SK-N-MC (cell line): ENCODE measurements around the gene CTCFL.

ENCODE experiments used
- DNase-seq: peaks from one replicate; pipeline ENCODE4 v3.0.0-alpha.2; 2011; ENCODE audit warnings: low read depth, low spot score
- H3K27ac ChIP-seq: fragments of 200-600 bp; sonication (generic); 2 replicates; pipeline ENCODE4 v1.5.1; 2016; ENCODE audit warnings: mixed run types
- H3K36me3 ChIP-seq: fragments of 200-600 bp; sonication (generic); 2 replicates; pipeline ENCODE4 v1.6.1; 2017; ENCODE audit warnings: antibody characterized with exemption, low read length, mixed read lengths; ENCODE audit not compliant: insufficient read depth
- H3K4me3 ChIP-seq: fragments of 200-600 bp; sonication (generic); 2 replicates; pipeline ENCODE4 v1.5.1; 2016
- H3K9ac ChIP-seq: fragments of 200-600 bp; sonication (generic); 2 replicates; pipeline ENCODE4 v1.8.0; 2017; ENCODE audit warnings: mixed run types, mixed read lengths; ENCODE audit not compliant: insufficient read length
- H3K9me3 ChIP-seq: fragments of 200-600 bp; sonication (generic); 2 replicates; pipeline ENCODE4 v1.6.1; 2017; ENCODE audit warnings: low read depth, mild to moderate bottlenecking, antibody characterized with exemption, low read length, moderate library complexity, mixed read lengths
- EZH2 ChIP-seq: fragments of 200-600 bp; sonication (generic); IDR thresholded peaks from one replicate; pipeline ENCODE4 v1.6.1; 2017; ENCODE audit warnings: antibody characterized with exemption
- FOXP2 ChIP-seq: optimal IDR thresholded peaks from 2 replicates; pipeline ENCODE3; 2011; ENCODE audit warnings: mild to moderate bottlenecking, moderate library complexity; ENCODE audit not compliant: insufficient read depth; ENCODE audit errors: extremely low read length, control extremely low read depth
- POLR2AphosphoS5 ChIP-seq: IDR thresholded peaks from 2 replicates; pipeline ENCODE4 v1.6.1; 2012; ENCODE audit warnings: mild to moderate bottlenecking, low read depth, low read length, borderline replicate concordance

Gene CTCFL

DNA sequence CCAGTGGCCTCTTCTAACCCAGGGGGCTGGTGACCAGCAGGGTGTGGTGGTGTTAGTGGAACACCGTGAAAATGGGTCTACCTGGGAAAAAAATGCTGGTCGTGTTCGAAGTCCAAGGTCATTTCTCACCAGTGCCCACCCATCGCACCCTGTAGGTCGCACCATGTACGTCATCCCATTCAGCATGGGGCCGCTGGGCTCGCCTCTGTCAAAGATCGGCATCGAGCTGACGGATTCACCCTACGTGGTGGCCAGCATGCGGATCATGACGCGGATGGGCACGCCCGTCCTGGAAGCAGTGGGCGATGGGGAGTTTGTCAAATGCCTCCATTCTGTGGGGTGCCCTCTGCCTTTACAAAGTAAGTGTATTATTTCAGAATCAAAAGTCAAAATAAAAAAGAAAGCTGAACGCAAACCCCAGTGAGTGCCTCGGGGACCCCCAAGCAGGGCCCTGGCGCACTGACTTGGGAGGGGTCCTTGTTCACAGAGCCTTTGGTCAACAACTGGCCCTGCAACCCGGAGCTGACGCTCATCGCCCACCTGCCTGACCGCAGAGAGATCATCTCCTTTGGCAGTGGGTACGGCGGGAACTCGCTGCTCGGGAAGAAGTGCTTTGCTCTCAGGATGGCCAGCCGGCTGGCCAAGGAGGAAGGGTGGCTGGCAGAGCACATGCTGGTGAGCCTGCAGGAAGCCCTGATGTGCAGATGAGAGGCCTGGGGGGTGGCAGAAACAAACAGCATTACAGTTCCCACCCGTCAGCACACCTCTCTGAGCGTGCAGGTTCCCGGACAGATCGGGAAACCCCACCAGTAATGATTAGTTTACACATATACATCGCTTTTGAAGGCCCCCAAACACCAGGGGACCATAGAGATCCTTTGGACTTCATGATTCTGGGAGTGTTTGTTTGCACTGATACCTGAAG, 37.9 kb upstream of the CTCFL start:
- TF ChIP-seq EZH2, result no peak
- no peak for TF ChIP-seq FOXP2
- no peak for TF ChIP-seq POLR2AphosphoS5
- H3K9ac ChIP-seq, result no peak overlapping the region
- no peak overlapping the region for H3K27ac ChIP-seq
- no peak for DNase-seq
- no peaks in the 10 kb centered on the region for H3K9me3 ChIP-seq
- H3K36me3 ChIP-seq, result no peaks in the 10 kb centered on the region
- no peak overlapping the region for H3K4me3 ChIP-seq

DNA sequence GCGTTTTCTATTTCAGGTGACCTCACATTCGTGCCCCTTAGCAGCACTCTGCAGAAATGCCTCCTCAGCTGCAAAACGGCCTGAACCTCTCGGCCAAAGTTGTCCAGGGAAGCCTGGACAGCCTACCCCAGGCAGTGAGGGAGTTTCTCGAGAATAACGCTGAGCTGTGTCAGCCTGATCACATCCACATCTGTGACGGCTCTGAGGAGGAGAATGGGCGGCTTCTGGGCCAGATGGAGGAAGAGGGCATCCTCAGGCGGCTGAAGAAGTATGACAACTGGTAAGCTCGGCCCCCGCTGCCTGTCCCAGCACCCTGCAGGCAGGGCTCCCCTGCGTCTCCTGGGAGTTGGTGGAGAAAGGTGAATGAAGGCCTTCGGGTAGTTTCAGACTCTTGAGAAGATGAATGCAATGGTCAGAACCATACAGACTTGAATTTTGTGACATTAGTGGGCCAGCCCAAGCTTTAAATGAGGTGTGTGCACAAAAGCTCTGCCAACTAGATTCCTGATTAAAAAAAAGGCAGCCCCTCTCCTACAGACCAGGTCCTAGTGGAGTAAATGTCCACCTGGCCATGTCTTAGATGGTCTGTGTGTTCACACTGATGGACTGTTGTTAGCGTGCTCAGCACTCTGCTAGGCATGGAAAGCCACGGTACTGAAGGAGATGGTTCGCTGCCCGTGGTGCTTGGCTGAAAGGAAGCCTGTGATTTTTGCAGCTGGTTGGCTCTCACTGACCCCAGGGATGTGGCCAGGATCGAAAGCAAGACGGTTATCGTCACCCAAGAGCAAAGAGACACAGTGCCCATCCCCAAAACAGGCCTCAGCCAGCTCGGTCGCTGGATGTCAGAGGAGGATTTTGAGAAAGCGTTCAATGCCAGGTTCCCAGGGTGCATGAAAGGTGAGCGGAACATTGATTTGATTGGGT, 36.7 kb upstream of the CTCFL start:
- DNase-seq, result no peak

GRCh38 chr20:57560554-57561355, 35.8 kb upstream of the CTCFL start, which contains the start of gene PCK1:
Gene PCK1, plus strand, starts transcription at chr20:57561110. Its CDS starts 302 bp downstream, at chr20:57561412.
- no peaks in the 10 kb centered on the region for H3K9me3 ChIP-seq
- H3K27ac ChIP-seq, result no peak within 1 kb of the TSS
- no peak within 1 kb of the TSS for H3K9ac ChIP-seq
- no peak within 1 kb of the TSS for H3K4me3 ChIP-seq
- H3K36me3 ChIP-seq, result no peaks in the 10 kb centered on the region
- TF ChIP-seq EZH2 (no peak), FOXP2 (no peak), POLR2AphosphoS5 (no peak)
- DNase-seq, result no peak

More for the DNA sequence above, 36.7 kb upstream of the CTCFL start:
- TF ChIP-seq FOXP2 (no peak), EZH2 (no peak), POLR2AphosphoS5 (no peak)
- Histone ChIP-seq H3K9ac (no peak overlapping the region), H3K4me3 (no peak overlapping the region), H3K9me3 (no peaks in the 10 kb centered on the region), H3K27ac (no peak overlapping the region), H3K36me3 (no peaks in the 10 kb centered on the region)

GRCh38 chr20:57559658-57560553, 35.0 kb upstream of the CTCFL start:
- H3K27ac ChIP-seq, result no peak overlapping the region
- no peaks in the 10 kb centered on the region for H3K36me3 ChIP-seq
- no peak for TF ChIP-seq FOXP2
- no peak for TF ChIP-seq POLR2AphosphoS5
- H3K9ac ChIP-seq, result no peak overlapping the region
- DNase-seq, result no peak
- no peak overlapping the region for H3K4me3 ChIP-seq
- H3K9me3 ChIP-seq, result no peaks in the 10 kb centered on the region

DNA sequence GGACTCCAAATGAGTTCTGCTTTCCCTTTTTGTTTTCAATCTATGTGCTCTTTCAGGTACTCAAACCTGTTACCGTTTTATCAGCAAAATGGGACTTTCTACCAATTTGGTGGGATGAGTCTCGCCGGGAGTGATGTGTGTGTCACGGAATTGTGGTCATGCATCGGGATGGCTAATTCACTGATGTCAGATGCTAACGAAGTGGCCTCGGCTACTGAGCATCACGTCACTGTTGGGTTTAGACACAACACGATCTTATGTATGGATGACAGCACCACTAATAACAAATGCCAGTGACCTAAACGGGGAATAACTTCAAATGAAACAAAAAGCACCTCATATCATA, 34.3 kb upstream of the CTCFL start:
- H3K4me3 ChIP-seq, result no peak overlapping the region
- H3K9me3 ChIP-seq, result no peaks in the 10 kb centered on the region
- DNase-seq, result no peak
- TF ChIP-seq FOXP2, result no peak
- no peak for TF ChIP-seq EZH2
- no peak for TF ChIP-seq POLR2AphosphoS5
- no peaks in the 10 kb centered on the region for H3K36me3 ChIP-seq
- H3K9ac ChIP-seq, result no peak overlapping the region
- no peak overlapping the region for H3K27ac ChIP-seq

GRCh38 chr20:57558614-57559288, 33.8 kb upstream of the CTCFL start:
- H3K27ac ChIP-seq, result no peak overlapping the region
- H3K4me3 ChIP-seq, result no peak overlapping the region

More at GRCh38 chr20:57558614-57559288, 33.8 kb upstream of the CTCFL start:
- Histone ChIP-seq H3K36me3 (no peaks in the 10 kb centered on the region), H3K9ac (no peak overlapping the region), H3K9me3 (no peaks in the 10 kb centered on the region)
- TF ChIP-seq POLR2AphosphoS5 (no peak), FOXP2 (no peak), EZH2 (no peak)
- no peak for DNase-seq
